Upper lobe of left lung (tissue), 4 donors: ENCODE data around the gene TGFBR3.

ENCODE experiments used
- POLR2A ChIP-seq, 4 donors: fragments of 450-650 bp; IDR thresholded peaks; one replicate each; pipeline ENCODE4 v1.5.1; 2016 to 2017; ENCODE audit warnings: antibody characterized with exemption in 4 of 4, mild to moderate bottlenecking in 2 of 4
- TF ChIP-seq, protein P1 (sequence below), 6 experiments: fragments of 450-650 bp in 4 of 6; fragments of 200-600 bp in 2 of 6; sonication (generic) in 2 of 6; IDR thresholded peaks; one replicate each; pipeline ENCODE4 v1.5.1; 2016 to 2019; ENCODE audit warnings: antibody characterized with exemption in 6 of 6

DNA sequence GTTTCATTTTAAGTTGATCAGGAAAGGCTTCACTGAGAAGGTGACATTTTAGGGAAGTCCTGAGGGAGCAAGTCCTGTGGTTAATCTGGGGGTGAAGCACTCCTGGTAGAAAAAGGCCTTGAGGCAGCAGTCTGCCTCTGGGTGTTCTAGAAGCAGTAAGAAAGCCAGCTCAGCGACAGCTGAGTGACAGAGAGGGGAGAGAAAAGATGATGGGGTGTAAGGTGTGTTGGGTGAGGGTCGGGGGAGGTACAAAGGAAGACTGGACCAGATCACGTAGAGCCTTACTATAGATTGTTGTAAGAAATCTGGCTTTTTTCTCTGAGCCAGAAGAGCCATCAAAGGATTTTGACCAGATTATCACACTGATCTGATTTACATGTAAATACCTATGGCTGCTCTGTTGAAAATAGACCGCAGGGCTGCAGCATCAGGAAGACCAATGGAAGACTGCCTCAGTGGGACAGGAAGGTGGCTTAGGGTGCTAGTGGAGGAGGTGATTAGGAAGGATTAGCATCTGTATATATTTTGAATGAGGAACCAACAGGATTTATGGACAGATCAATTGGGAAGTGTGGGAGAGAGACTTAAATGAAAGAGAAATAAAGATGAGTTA is 254.1 kb downstream of the TGFBR3 start:
- TF ChIP-seq POLR2A (IDR thresholded peaks at IDR 0.05), result no peak
- TF ChIP-seq, protein P1, sequence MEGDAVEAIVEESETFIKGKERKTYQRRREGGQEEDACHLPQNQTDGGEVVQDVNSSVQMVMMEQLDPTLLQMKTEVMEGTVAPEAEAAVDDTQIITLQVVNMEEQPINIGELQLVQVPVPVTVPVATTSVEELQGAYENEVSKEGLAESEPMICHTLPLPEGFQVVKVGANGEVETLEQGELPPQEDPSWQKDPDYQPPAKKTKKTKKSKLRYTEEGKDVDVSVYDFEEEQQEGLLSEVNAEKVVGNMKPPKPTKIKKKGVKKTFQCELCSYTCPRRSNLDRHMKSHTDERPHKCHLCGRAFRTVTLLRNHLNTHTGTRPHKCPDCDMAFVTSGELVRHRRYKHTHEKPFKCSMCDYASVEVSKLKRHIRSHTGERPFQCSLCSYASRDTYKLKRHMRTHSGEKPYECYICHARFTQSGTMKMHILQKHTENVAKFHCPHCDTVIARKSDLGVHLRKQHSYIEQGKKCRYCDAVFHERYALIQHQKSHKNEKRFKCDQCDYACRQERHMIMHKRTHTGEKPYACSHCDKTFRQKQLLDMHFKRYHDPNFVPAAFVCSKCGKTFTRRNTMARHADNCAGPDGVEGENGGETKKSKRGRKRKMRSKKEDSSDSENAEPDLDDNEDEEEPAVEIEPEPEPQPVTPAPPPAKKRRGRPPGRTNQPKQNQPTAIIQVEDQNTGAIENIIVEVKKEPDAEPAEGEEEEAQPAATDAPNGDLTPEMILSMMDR (IDR thresholded peaks at IDR 0.05), result no peak
